HG02763 (cell line): ENCODE data around the gene DNMT3B.

ENCODE experiments used
- ATAC-seq: cut with Tn5 transposase; IDR thresholded peaks from one replicate; pipeline ENCODE4 v1.9.1; 2021; ENCODE audit warnings: mild to moderate bottlenecking, moderate library complexity; ENCODE audit not compliant: unreplicated experiment

DNMT3B gene

DNA sequence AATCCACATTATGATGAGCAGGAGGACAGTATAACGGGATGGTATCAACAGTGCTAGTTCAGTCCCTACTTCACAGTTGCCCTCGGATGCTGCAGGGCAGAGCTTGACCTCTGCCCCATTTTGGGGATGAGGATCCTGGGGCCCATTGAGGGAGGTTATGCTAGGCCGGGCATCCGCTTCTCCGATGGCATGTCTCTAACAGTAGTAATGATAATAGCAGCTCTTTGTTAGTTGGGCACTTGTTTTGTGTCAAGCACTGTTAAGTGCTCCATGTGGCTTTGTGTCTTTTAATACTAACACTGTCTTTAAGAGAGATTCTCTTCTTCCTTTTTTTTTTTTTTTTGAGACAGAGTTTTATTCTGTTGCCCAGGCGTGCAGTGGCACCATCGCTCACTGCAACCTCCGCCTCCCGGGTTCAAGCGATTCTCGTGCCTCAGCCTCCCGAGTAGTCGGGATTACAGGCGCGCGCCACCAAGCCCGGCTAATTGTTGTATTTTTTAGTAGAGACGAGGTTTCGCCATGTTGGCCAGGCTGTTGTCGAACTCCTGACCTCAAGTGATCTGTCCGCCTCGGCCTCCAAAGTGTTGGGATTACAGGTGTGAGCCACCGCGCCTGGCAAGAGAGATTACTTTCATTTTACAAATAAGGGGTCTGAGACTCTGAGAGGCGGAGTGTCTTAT, 58.7 kb downstream of the DNMT3B start:
- no peak for ATAC-seq

DNA sequence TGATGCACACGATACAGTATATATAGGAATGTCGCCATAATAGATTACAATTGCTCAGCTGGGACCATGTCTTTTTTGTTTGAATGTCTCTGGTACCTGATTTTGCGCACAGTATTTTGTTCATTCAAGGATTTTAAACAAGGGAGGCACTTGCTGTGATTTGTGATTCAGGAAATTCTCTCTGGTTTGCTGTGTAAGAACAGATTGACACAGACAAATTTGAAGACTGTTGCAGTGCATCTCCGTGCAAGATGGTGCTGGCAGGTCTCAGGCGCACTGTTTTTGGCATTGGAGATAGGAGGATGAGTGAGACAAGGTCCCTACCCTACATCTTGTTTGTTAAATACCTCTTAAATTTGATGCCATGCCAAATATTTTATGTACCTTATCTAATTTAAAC, 60.0 kb downstream of the DNMT3B start:
- ATAC-seq: no peak

DNA sequence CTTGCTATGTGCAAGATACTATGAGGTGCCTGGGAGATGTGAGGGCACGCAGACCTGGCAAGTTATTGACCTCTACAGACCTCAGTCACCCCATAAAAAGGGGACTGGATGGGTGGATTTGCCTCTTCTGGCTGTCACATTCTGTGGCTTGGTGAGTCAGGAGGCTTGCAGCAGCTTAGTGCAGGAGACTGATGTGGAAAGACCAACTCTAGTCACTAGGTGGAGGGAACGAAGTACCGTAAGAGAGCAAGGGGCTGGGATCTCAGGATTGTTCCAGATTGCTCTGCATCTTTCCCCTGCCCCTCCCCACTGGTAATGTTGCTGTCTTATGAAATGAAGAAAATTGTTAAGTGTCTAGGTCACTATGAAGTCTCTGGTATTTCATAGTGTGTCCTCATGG, 60.9 kb downstream of the DNMT3B start:
- no peak for ATAC-seq

DNA sequence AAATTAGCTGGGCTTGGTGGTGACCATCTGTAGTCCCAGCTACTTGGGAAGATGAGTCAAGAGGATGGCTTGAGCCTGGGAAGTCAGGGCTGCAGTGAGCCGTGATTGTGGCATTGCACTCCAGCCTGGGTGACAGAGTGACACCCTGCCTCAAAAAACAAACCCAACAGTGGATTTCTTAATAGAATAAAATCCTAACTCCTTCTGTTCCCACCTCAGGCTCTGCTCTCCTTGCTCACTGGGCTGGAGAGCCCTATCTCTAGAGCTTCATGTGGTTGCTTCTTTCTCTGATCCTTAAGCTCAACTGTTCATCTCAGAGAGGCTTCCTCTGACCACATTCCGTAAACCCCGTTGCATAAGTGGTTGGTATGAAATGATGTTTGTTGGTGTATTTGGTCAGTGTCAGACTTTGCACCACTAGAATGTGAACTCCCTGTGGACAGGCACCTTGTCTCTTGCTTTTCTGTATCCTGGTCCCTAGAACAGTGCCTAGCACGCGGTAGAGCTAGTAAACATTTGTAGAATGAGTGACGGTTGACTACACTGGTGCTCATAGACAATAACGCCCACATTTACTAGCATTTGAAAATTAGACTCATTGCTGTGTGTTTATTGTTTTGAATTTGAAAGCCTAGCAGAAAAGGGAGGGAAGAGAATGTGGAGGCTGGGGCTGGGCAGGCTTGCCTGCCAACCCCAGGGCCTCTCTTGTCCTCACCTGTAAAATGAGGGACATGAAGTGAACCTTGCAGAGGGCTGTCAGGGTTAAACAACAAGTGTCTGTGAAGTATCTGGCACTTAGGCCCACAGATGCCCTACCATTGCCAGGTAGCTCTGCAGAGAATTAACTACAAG, 61.8 kb downstream of the DNMT3B start:
- ATAC-seq: no peak

DNA sequence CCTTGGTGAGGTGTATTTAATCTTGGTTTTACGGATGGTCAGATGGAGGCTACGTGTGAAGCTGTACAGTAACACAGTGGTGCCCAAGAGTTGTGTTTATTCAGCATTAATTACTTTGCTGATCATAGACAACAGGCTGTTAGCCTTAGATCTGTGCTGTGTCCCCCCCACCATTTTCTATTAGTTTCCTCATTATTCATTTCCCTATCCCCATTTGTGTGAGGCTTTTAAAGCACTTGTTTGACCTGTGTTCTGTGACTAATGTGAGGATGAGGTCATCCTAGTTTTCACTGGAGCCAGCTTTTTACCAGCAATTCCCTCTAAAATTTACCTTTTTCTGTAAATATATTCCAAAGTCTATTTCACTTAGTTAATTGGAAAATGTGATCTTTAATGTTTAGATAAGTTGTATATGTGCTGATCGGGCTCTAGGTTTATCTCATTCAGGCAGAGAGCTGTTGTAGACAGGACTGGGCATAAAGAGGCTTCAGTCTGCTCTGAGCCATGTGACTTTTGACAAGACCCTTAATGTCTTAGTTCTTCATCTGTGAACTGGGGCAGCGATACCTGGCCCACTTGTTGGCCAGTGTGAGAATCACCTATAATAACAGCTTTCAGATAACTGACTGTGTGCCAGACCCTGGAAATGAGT, 66.0 kb downstream of the DNMT3B start:
- no peak for ATAC-seq

DNA sequence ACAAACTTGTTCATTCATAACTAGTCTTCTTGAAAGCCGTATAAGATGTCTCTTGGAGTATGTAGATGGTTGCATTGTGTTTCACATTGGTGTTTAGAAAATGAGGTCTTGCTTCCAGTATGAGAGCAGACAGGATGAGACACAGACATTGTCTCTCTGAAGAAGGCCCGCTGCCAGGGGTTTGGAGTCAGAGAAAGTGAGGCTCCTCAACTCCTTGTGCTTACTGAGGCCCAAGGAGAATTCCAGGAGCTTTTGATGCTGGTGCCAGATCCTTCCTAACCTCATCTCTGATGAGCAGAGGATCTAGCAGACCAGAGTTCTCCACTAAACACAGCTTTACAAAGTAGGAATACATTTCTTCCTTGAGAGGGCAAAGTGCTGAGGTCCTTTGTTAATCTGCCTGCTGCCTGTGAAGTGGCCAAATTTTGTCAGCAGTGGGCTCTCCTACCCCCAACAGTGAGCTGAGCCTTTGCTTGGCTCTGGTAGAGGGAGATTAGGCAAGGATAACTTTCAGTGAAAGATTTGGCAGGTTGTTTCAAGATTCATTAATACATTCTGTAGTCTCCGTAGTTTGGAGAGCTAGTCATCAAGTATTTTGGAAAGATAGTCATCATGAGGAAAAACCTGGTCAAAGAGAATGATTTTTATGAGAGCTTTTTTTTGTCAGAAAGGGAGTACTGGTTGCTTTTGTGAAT, 67.3 kb downstream of the DNMT3B start:
- ATAC-seq: no peak

DNA sequence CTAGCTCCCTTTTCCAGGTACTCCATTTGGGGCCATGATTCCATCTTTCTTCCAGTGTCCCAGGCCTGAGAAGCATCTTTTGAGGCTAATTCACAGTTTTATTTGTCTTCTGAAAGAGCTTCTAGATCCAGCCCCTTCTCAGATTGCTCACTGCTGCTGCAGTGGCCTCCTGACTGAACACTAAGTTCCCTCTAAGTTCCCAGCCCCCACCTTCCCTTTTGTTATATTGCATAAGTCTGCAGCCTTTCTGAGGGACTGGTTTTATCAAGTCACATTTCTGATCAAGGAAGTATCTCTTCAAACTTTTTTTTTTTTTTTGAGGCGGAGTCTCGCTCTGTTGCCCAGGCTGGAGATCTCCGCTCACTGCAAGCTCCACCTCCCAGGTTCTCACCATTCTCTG, 68.3 kb downstream of the DNMT3B start:
- no peak for ATAC-seq

DNA sequence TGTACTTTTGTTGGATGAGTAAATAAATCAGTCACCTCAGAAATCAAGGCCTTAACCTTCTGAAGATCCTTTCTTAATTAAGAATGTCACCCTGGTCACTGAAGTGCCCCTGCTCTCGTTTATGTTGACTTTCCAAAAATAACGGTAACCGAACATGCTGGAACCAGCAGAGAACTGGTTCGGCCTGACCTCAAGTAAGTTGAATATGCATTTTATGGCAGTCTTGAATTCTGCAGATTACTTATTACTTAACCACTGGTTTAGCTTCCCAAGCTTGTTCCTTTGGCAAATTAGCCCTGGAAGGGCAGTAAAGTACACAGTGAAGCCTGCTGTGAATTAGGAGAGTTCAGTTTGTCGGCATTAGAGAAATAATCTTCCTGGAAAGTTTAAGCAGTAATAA, 69.8 kb downstream of the DNMT3B start:
- no peak for ATAC-seq

DNA sequence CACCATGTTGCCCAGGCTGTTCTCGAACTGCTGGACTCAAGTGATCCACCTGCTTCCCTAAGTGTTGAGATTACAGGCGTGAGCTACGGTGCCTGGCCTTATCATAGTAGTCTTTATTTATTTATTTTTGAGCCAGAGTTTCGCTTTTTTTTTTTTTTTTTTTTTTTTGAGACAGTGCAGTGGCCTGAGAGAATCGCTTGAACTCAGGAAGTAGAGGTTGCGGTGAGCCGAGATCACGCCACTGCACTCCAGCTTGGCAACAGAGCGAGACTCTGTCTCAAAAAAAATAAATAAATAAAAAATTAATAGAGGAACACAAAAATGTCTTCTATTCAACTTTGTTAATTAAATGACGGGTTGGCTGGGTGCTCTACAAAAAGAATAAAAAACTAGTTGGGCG, 70.5 kb downstream of the DNMT3B start:
- no peak for ATAC-seq

DNA sequence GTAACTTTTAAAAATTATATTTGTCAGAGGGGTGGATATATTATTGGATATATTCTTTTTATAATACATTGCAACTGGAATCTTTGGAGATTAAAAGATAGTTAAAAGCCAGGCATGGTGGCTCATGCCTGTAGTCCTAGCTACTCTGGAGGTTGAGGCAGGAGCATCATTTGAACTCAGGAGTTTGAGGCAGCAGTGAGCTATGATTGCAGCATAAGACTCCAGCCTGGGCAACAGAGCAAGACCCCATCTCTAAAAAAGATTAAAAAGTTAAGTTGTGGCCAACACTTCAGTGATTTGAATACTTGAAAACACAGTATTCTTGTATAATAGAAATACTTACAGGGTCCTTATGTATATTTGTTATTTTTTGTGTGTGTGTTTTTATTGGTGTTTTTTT, 72.8 kb downstream of the DNMT3B start:
- ATAC-seq: no peak

DNA sequence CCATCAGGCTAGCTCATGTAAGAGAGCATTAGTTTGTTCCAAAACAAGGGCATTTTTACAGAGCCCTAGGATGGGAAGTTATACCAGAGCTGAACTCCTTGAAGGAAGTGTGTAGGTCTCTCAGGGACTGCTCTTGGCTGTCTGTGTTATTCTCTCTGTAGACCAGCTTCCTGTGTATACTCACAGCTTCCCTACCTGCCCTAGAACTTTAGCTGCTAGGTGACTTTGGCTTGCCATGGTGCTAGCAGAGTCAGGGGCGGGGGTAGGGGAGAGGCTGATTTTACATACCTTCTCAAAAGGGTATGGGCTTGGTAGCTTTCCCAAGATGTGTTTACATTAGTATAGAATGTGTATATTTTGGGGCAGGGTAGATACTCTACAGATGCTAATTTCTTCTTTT, 75.0 kb downstream of the DNMT3B start:
- no peak for ATAC-seq

DNA sequence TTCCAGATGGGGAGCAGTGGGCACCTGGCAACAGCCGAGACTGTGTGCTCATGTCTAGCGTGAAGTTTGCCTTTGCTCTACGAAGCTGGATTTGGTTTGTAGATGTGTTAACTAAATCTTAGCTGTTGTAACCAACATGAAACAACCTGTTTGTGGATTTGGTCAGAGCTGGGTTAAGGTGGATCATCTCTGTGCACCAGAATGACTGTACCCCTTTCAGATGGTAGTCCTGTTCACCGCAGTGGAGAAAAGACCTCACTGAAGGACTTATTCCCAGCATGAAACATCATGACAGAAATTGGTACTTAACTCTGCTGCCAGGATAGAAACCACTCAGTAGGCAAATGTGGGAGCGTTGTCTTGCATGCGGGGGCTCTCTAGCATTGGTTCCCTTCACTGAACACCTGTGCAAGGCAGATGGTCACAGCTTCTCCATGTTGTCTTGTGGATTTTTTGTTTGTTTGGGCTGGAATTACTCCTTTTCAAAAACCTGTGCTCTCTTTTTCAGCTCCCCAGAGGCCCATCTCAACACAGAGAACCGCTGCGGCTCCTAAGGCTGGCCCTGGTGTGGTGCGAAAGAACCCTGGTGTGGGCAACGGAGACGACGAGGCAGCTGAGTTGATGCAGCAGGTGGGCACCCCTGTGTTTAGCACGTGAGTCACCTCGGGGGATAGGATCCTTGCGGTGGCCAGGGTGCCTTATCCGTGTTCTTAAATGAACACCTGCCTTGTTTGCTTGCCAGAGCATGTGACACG, 77.2 kb downstream of the DNMT3B start:
- ATAC-seq: no peak

DNA sequence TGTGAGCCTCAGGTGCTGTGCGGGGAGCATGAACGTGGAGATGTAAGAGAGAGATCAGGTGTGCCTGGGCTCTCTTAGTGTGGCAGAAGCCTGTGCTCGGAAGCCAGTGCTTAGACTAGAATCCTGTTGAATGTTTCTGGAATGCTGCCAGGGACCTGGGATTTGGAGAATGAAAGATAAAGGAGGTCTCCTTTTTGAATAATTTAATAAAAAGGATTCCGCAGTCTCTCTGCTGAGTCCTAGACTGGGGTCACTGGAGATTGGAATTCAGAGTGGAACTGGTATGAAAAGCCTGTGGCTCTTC, 77.7 kb downstream of the DNMT3B start:
- no peak for ATAC-seq

DNA sequence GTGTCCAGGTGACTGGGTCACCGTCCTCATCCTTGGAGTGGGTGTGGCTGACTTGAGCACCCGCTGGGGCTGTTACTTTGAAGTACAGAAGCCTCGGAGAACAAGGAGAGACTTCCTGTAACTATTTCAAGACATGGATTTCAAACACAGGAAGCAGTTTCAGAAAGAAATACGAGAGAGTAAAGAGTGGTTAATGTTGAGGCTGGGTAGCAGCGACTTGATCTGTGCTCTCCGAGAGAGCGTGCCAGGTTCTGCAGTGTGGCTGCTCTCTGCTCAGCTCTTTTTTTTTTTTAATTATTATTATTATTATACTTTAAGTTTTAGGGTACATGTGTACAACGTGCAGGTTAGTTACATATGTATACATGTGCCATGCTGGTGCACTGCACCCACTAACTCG, 79.0 kb downstream of the DNMT3B start:
- ATAC-seq: no peak

DNA sequence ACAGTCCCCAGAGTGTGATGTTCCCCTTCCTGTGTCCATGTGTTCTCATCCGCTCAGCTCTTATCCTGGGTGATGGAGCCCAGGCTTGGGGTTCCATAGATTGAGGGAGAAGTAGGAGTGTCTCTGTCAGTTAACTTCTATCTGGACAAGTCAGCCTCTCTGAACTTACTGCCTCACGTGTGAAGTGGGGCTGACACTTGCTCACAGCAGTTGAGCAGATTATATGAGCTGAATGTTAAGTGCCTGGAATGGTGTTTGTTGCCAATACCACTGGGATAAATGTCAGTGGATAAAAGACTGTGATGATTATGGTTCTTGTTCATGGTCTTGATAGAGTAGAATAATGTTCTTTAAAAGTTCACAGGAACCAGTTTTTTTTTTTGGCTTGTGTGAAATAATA, 79.4 kb downstream of the DNMT3B start:
- no peak for ATAC-seq

DNA sequence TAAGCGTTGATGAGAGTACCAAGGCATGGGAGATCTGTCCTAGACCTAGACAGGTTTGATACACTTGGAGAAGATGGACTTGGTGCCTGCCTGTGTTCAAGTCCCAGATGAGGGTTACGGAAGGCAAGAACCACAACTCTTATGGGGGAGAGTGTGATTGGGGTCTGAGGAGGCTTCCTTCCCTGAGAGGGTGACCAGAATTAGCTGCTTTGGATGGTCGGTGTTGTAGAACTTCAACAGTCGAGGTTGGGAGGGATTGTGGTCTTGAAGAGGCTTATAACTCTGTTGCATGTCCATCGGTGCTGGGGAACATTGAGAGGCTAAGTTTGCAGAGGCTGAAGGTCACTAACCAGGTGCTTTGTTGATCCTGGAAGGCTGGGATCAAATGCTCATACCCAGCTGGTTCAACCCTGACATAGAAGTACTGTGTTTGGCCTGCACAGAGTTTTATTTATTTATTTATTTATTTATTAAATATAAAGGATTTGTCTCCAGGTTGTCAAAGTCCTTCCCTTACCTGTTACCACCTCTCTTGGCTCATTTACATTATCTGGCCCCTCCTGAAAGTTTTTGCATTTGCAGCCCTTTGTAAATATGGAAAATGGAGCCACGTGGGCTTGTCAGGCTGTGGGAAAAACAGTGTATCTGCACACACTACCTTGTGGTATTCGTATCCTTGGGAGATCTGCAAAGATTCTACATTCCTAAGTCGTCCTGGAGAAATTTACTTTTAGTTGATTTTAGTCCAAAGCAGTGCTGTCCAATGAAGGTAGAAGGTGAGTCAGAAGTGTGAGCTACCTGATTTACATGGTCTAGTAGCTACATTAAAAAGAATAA, 80.7 kb downstream of the DNMT3B start:
- ATAC-seq: no peak

DNA sequence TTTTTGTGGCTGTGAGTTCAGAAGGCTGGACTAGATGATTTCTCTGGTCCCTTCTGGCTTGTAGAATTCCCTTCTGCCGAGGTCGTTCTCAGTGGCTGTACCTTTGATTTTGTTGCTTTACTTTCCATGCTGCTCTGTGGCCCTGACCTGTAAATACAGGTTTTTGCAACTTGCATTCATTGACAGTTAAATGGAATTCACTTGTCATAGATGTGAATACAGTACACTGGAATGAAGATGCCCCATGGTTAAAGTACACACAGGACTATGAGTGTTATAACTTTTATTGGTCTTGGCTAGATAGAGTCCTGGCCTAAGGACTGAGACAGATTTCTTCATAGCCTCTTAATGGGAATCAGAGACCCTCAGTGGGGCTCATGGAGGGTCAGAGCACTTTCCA, 83.6 kb downstream of the DNMT3B start:
- ATAC-seq: no peak

DNA sequence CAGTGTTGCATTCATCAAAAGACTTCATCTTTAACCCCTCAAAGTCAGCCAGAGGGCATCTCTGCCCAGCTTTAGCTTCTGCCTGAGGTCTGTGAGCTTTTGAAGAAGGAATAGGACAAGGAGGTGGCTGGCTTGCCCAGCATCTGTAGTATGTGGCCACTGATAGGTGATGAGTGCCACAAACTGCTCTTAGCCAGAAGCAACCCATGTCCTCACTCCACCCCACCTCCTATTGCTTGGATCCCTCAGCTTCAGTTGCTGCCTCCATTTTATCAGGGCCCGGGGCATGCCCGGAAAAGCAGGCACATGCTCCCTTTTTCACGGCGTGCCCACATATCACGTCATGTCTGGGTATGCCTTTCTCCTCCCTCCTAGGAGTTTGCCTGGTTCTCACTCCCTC, 84.7 kb downstream of the DNMT3B start:
- ATAC-seq: no peak

DNA sequence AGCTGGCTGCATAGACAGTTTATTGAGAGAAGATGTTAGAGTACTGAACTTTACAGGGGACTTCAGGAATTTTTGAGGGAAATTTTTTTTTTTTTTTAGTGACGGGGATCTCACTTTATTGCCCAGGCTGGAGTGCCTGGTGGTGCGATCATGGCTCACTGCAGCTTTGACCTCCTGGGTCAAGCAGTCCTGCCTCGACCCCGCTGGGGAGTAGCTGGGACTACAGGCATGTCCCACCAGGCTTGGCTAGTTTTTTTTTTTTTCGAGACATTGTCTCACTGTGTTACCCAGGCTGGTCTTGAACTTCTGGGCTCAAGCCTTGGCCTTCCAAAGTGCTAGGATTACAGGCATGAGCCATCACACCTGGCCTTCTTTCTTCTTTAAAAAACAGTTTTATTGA, 85.8 kb downstream of the DNMT3B start:
- ATAC-seq: no peak

DNA sequence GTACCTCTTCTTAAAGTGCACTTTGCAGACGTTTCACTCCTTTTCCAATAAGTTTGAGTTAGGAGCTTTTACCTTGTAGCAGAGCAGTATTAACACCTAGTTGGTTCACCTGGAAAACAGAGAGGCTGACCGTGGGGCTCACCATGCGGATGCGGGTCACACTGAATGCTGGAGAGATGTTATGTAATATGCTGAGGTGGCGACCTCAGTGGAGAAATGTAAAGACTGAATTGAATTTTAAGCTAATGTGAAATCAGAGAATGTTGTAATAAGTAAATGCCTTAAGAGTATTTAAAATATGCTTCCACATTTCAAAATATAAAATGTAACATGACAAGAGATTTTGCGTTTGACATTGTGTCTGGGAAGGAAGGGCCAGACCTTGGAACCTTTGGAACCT, 86.7 kb downstream of the DNMT3B start:
- no peak for ATAC-seq
